HepG2 (cell line): Measurements from ENCODE around the gene ANKRD52. TPM values are rescaled to one million over a fixed set of nuclear protein-coding genes. Genes with fewer than 3 reads are reported as not detected.
A peak's percentile ranks its signal among the peaks of the same experiment; 100 is the strongest.

Experiments used
- CERS6 ChIP-seq: sonication (generic); formaldehyde crosslinking; IDR thresholded peaks from 2 replicates; pipeline ENCODE4 v1.5.0; 2020; ENCODE audit warnings: missing genetic modification reagents
- CREB3 ChIP-seq: sonication (generic); formaldehyde crosslinking; IDR thresholded peaks from 2 replicates; pipeline ENCODE4 v1.5.0; 2020; ENCODE audit warnings: missing genetic modification reagents
- DZIP1 ChIP-seq: sonication (generic); formaldehyde crosslinking; IDR thresholded peaks from 2 replicates; pipeline ENCODE4 v1.5.0; 2020; ENCODE audit warnings: mild to moderate bottlenecking, missing genetic modification reagents
- FOXP4 ChIP-seq: sonication (generic); formaldehyde crosslinking; IDR thresholded peaks from 2 replicates; pipeline ENCODE4 v1.4.0; 2020; ENCODE audit warnings: missing genetic modification reagents
- PRDM10 ChIP-seq: sonication (generic); formaldehyde crosslinking; IDR thresholded peaks from 2 replicates; pipeline ENCODE4 v1.4.0; 2020; ENCODE audit warnings: low read depth, missing genetic modification reagents
- SRSF4 ChIP-seq: fragments of 200-400 bp; formaldehyde crosslinking; IDR thresholded peaks from one replicate; pipeline ENCODE4 v1.6.1; 2018; ENCODE audit warnings: mild to moderate bottlenecking, low read depth, low read length, moderate library complexity; ENCODE audit not compliant: poor library complexity, severe bottlenecking
- ZBTB38 ChIP-seq: sonication (generic); formaldehyde crosslinking; IDR thresholded peaks from 2 replicates; pipeline ENCODE4 v1.5.1; 2020; ENCODE audit warnings: mild to moderate bottlenecking, missing genetic modification reagents
- ZNF362 ChIP-seq: sonication (generic); formaldehyde crosslinking; IDR thresholded peaks from 2 replicates; pipeline ENCODE4 v1.4.0; 2020; ENCODE audit warnings: missing genetic modification reagents, mild to moderate bottlenecking, borderline replicate concordance
- ZNF530 ChIP-seq: sonication (generic); formaldehyde crosslinking; IDR thresholded peaks from 2 replicates; pipeline ENCODE4 v1.5.0; 2020; ENCODE audit warnings: low read depth, mild to moderate bottlenecking, missing genetic modification reagents
- ZNF609 ChIP-seq: sonication (generic); formaldehyde crosslinking; IDR thresholded peaks from 2 replicates; pipeline ENCODE4 v1.4.0; 2020; ENCODE audit warnings: mild to moderate bottlenecking, missing genetic modification reagents, borderline replicate concordance
- polyA plus RNA-seq, 8 experiments: library from polyadenylated mRNA; depleted of rRNA in 3 of 8; stranded (reverse) in 7 of 8; unstranded in 1 of 8; fragments of >200 nt; fragmentation: Illumina TruSeq in 4 of 8; extraction: Trizol in 4 of 8; gene quantifications; 2 replicates each; pipeline versions ENCODE4 v1.2.1 to v1.2.3, GENCODE V29; 2011 to 2016; ENCODE audit warnings: low read depth in 4 of 8, missing spikeins in 1 of 8, mixed read lengths in 1 of 8; ENCODE audit not compliant: insufficient read depth in 1 of 8
- total RNA-seq, 5 experiments: library from RNA; depleted of rRNA; stranded (reverse); fragments of >200 nt; fragmentation: Illumina TruSeq; extraction: Trizol; gene quantifications; 2 replicates each; pipeline ENCODE4 v1.2.3, GENCODE V29; 2016; ENCODE audit warnings: low read depth in 1 of 5

Gene ANKRD52
- total and polyA plus RNA-seq, 2 of the 13 experiments (the other 11 are each of a cell fraction or from before 2014, with no cell fraction given): 7.8 to 9.2 TPM

GRCh38 chr12:56206452-56207166 lies 51.6 kb downstream of the ANKRD52 start (continued):
- TF ChIP-seq ZNF609 (CRISPR knock-in tag): no peak
- no peak for TF ChIP-seq PRDM10 (CRISPR knock-in tag)
- no peak for TF ChIP-seq ZNF530 (CRISPR knock-in tag)
- TF ChIP-seq ZNF362: no peak
- no peak for TF ChIP-seq CERS6 (CRISPR knock-in tag)
- TF ChIP-seq CREB3: no peak
- TF ChIP-seq FOXP4 (CRISPR knock-in tag): no peak
- peak; percentile 74 for TF ChIP-seq ZBTB38 (CRISPR knock-in tag)
- TF ChIP-seq SRSF4: no peak
- TF ChIP-seq DZIP1 (CRISPR knock-in tag): no peak
